Caco-2 (cell line): ENCODE data around the gene PTRHD1. TPM values are rescaled to one million over a fixed set of nuclear protein-coding genes. Genes with fewer than 3 reads are reported as not detected.
A peak's percentile ranks its signal among the peaks of the same experiment; 100 is the strongest.
"Not testable (repeated sequence)": the region's sequence is repeated elsewhere in the genome, so short reads cannot be mapped to it uniquely, and the experiment has no call there.

Experiments
- BruUV-seq: library from RNA; stranded (reverse); fragments of 400-500 nt; replicated peaks from 2 replicates; lab custom pipeline; 2021; lab: Mats Ljungman, UMichigan
- CTCF ChIA-PET: fragments of 300-600 bp; sonication (Branson Sonifier 250); formaldehyde crosslinking; loops from one replicate; lab custom pipeline; 2022; ENCODE audit warnings: antibody characterized with exemption; lab: Charles Lee
- POLR2A ChIA-PET: fragments of 300-600 bp; sonication (Branson Sonifier 250); formaldehyde crosslinking; loops from one replicate; lab custom pipeline; 2022; ENCODE audit warnings: antibody characterized with exemption; lab: Charles Lee
- DNase-seq, 2 experiments: peaks; one replicate each; pipeline versions ENCODE4 v3.0.0 to v3.0.0-alpha.2; 2020 to 2022
- H3K27me3 ChIP-seq: replicated peaks from 2 replicates; pipeline ENCODE4 v1.6.0; 2011; ENCODE audit warnings: low read length; ENCODE audit not compliant: control insufficient read depth, insufficient read depth
- H3K36me3 ChIP-seq: 2 replicates; pipeline ENCODE4 v1.5.1; 2011; ENCODE audit warnings: low read length; ENCODE audit not compliant: control insufficient read depth, insufficient read depth
- H3K4me1 ChIP-seq: fragments of 250-450 bp; sonication (Bioruptor Pico); 2 replicates; pipeline ENCODE4 v1.5.1; 2020; ENCODE audit warnings: mild to moderate bottlenecking
- H3K4me3 ChIP-seq: 2 replicates; pipeline ENCODE4 v1.5.1; 2011; ENCODE audit warnings: low read depth, mild to moderate bottlenecking, control low read depth, low read length
- H3K9me3 ChIP-seq: fragments of 250-450 bp; sonication (Bioruptor Pico); 2 replicates; pipeline ENCODE4 v1.5.1; 2020; ENCODE audit warnings: mild to moderate bottlenecking, moderate library complexity
- H3K27ac Mint-ChIP-seq: one replicate; pipeline ENCODE4 v1.8.0; 2022; ENCODE audit warnings: mixed read lengths; ENCODE audit not compliant: unreplicated experiment
- H3K27me3 Mint-ChIP-seq: one replicate; pipeline ENCODE4 v1.8.0; 2022; ENCODE audit warnings: mixed read lengths; ENCODE audit not compliant: insufficient read depth, unreplicated experiment
- H3K36me3 Mint-ChIP-seq: one replicate; pipeline ENCODE4 v1.8.0; 2022; ENCODE audit warnings: mild to moderate bottlenecking, mixed read lengths; ENCODE audit not compliant: insufficient read depth, unreplicated experiment
- H3K4me1 Mint-ChIP-seq: one replicate; pipeline ENCODE4 v1.8.0; 2022; ENCODE audit warnings: low read depth, mixed read lengths; ENCODE audit not compliant: unreplicated experiment
- H3K4me3 Mint-ChIP-seq: one replicate; pipeline ENCODE4 v1.8.0; 2022; ENCODE audit warnings: mild to moderate bottlenecking, moderate library complexity, mixed read lengths; ENCODE audit not compliant: unreplicated experiment
- H3K9me3 Mint-ChIP-seq: one replicate; pipeline ENCODE4 v1.8.0; 2022; ENCODE audit warnings: mixed read lengths; ENCODE audit not compliant: unreplicated experiment
- CTCF ChIP-seq, 2 experiments: fragments of 200-600 bp in 1 of 2; IDR thresholded peaks; 1 replicate in 1 of 2; 2 replicates in 1 of 2; pipeline versions ENCODE4 v1.5.1 to v1.8.0; 2011 to 2022; ENCODE audit warnings: antibody characterized with exemption in 1 of 2, control low read depth in 1 of 2, inconsistent platforms in 1 of 2, low read depth in 1 of 2, low read length in 1 of 2, mild to moderate bottlenecking in 1 of 2, moderate library complexity in 1 of 2; ENCODE audit not compliant: insufficient read depth in 1 of 2, severe bottlenecking in 1 of 2, unreplicated experiment in 1 of 2
- intact Hi-C: fragments of 100-400 bp; cut with micrococcal nuclease; formaldehyde crosslinking; loops from one replicate; pipeline ENCODE4 v1.10.0; 2022; ENCODE audit not compliant: unreplicated experiment
- total RNA-seq: library from RNA; stranded (reverse); gene quantifications from 2 replicates; pipeline ENCODE4 v1.2.3, GENCODE V29; 2022

Gene PTRHD1
- total RNA-seq, 1 experiment from 2014 or later = 52.8 TPM

GRCh38 chr2:24809316-24810007 lies 16.3 kb upstream of the PTRHD1 start:
- intact Hi-C loops = no loop called here
- Mint-ChIP-seq H3K27ac (no peak overlapping the region), H3K36me3 (peaks cover 66% of the 10 kb centered on the region), H3K4me1 (peaks cover 11% of the 10 kb centered on the region), H3K9me3 (no peaks in the 10 kb centered on the region), H3K4me3 (no peak overlapping the region), H3K27me3 (no peaks in the 10 kb centered on the region)
- TF ChIP-seq CTCF (IDR thresholded peaks at IDR 0.05; ENCODE audit: insufficient read depth in 1 of 2, low read depth in 1 of 2, low read length in 1 of 2, severe bottlenecking in 1 of 2, unreplicated experiment in 1 of 2) = no peak
- Histone ChIP-seq H3K36me3 (no peaks in the 10 kb centered on the region; the same call in 1 of the 2 replicates), H3K4me3 (no peak overlapping the region), H3K4me1 (peaks cover 15% of the 10 kb centered on the region), H3K9me3 (no peaks in the 10 kb centered on the region), H3K27me3 (no peaks in the 10 kb centered on the region)
- no TSS peak for BruUV-seq
- CTCF ChIA-PET = interaction anchor here (1.2 kb wide), 1 partner anchor 17 kb away, joined by 5 read pairs; the partner anchor contains the start of genes CENPO and PTRHD1
- DNase-seq = no peak
- POLR2A ChIA-PET = interaction anchor here (1.2 kb wide), 1 partner anchor 16 kb away, joined by 6 read pairs; the partner anchor contains the start of genes CENPO and PTRHD1

GRCh38 chr2:24806661-24807036 lies 13.5 kb upstream of the PTRHD1 start:
- TF ChIP-seq CTCF (IDR thresholded peaks at IDR 0.05; ENCODE audit: insufficient read depth in 1 of 2, low read depth in 1 of 2, low read length in 1 of 2, severe bottlenecking in 1 of 2, unreplicated experiment in 1 of 2) = no peak
- peak overlapping the region; percentile 24 for H3K27ac Mint-ChIP-seq
- peaks cover 11% of the 10 kb centered on the region for H3K4me1 Mint-ChIP-seq
- no peaks in the 10 kb centered on the region for H3K27me3 ChIP-seq
- no peak for DNase-seq
- H3K4me3 ChIP-seq = no peak overlapping the region
- peaks cover 58% of the 10 kb centered on the region for H3K36me3 Mint-ChIP-seq
- CTCF ChIA-PET = interaction anchor here (0.5 kb wide), 1 partner anchor 554 kb away, joined by 6 read pairs; no protein-coding TSS in a partner anchor
- H3K9me3 ChIP-seq = no peaks in the 10 kb centered on the region
- H3K27me3 Mint-ChIP-seq = no peaks in the 10 kb centered on the region
- H3K4me1 ChIP-seq = peaks cover 15% of the 10 kb centered on the region
- no TSS peak for BruUV-seq
- no peaks in the 10 kb centered on the region for H3K9me3 Mint-ChIP-seq
- POLR2A ChIA-PET = no interaction called here
- intact Hi-C loops = loop anchor here (2.0 kb wide), 1 partner anchor 14 kb away; the partner anchor contains the start of genes CENPO and PTRHD1
- no peak overlapping the region for H3K4me3 Mint-ChIP-seq
- H3K36me3 ChIP-seq = no peaks in the 10 kb centered on the region; the same call in 1 of the 2 replicates

GRCh38 chr2:24805811-24806660 lies 12.8 kb upstream of the PTRHD1 start:
- H3K27me3 Mint-ChIP-seq, H3K9me3 ChIP-seq, H3K36me3 ChIP-seq, H3K27ac Mint-ChIP-seq, H3K4me3 Mint-ChIP-seq, BruUV-seq, H3K27me3 ChIP-seq, H3K4me3 ChIP-seq, H3K9me3 Mint-ChIP-seq: not testable (repeated sequence)
- Mint-ChIP-seq H3K4me1 (peaks cover 11% of the 10 kb centered on the region), H3K36me3 (peaks cover 58% of the 10 kb centered on the region)
- CTCF ChIA-PET = interaction anchor here (0.5 to 1.0 kb wide), 2 partner anchors 13 to 555 kb away, joined by 4 to 6 read pairs; partner anchors contain the start of genes CENPO and PTRHD1
- intact Hi-C loops = loop anchor here (2.0 kb wide), 1 partner anchor 13 kb away; the partner anchor contains the start of genes CENPO and PTRHD1
- peak; percentile 69 to 75 for DNase-seq
- H3K4me1 ChIP-seq = peaks cover 15% of the 10 kb centered on the region
- POLR2A ChIA-PET = interaction anchor here (0.6 to 0.7 kb wide), 3 partner anchors 13 to 442 kb away, joined by 3 read pairs; no protein-coding TSS in a partner anchor

- H3K9me3 Mint-ChIP-seq, H3K36me3 ChIP-seq, CTCF ChIA-PET, H3K27me3 ChIP-seq, intact Hi-C loops, H3K9me3 ChIP-seq, POLR2A ChIA-PET, H3K27me3 Mint-ChIP-seq, H3K4me3 ChIP-seq, H3K4me3 Mint-ChIP-seq, BruUV-seq, H3K4me1 ChIP-seq, DNase-seq, H3K27ac Mint-ChIP-seq: not testable (repeated sequence)
- peaks cover 79% of the 10 kb centered on the region for H3K36me3 Mint-ChIP-seq
- H3K4me1 Mint-ChIP-seq = peaks cover 13% of the 10 kb centered on the region
Observed at GRCh38 chr2:24800487-24800886, 7.3 kb upstream of the PTRHD1 start.
